BE2C (cell line): ENCODE measurements around the gene TPST2.

Source experiments
- DNase-seq: peaks from one replicate; pipeline ENCODE4 v3.0.0-alpha.2; 2020
- H3K27me3 ChIP-seq: fragments of 250-450 bp; sonication (Bioruptor Pico); 2 replicates; pipeline ENCODE4 v1.5.1; 2020; ENCODE audit warnings: mild to moderate bottlenecking
- H3K36me3 ChIP-seq: fragments of 250-450 bp; sonication (Bioruptor Pico); 2 replicates; pipeline ENCODE4 v1.5.1; 2020; ENCODE audit warnings: mild to moderate bottlenecking
- H3K4me1 ChIP-seq: fragments of 250-450 bp; sonication (Bioruptor Pico); 2 replicates; pipeline ENCODE4 v1.5.1; 2020
- H3K4me3 ChIP-seq: 2 replicates; pipeline ENCODE4 v1.5.1; 2011; ENCODE audit warnings: low read depth, low read length
- H3K9me3 ChIP-seq: fragments of 250-450 bp; sonication (Bioruptor Pico); 2 replicates; pipeline ENCODE4 v1.5.1; 2020
- CTCF ChIP-seq: IDR thresholded peaks from 2 replicates; pipeline ENCODE4 v1.5.1; 2012; ENCODE audit warnings: mild to moderate bottlenecking, low read depth, low read length

The TPST2 gene

GRCh38 chr22:26597480-26597879 is 7.5 kb upstream of the TPST2 start:
- no peaks in the 10 kb centered on the region for H3K36me3 ChIP-seq
- H3K27me3 ChIP-seq = no peaks in the 10 kb centered on the region
- no peaks in the 10 kb centered on the region for H3K9me3 ChIP-seq
- H3K4me1 ChIP-seq = peaks cover 6% of the 10 kb centered on the region; the same call in 1 of the 2 replicates
- TF ChIP-seq CTCF = no peak
- H3K4me3 ChIP-seq = no peak overlapping the region
- no peak for DNase-seq

GRCh38 chr22:26597026-26597425 is 7.1 kb upstream of the TPST2 start:
- no peak for TF ChIP-seq CTCF
- Histone ChIP-seq H3K4me3 (no peak overlapping the region), H3K27me3 (no peaks in the 10 kb centered on the region), H3K9me3 (no peaks in the 10 kb centered on the region), H3K36me3 (no peaks in the 10 kb centered on the region), H3K4me1 (peaks cover 6% of the 10 kb centered on the region; the same call in 1 of the 2 replicates)
- no peak for DNase-seq

GRCh38 chr22:26593763-26594162 is 3.8 kb upstream of the TPST2 start:
- Histone ChIP-seq H3K27me3 (no peaks in the 10 kb centered on the region), H3K4me1 (no peaks in the 10 kb centered on the region), H3K36me3 (no peaks in the 10 kb centered on the region), H3K4me3 (no peak overlapping the region), H3K9me3 (no peaks in the 10 kb centered on the region)
- no peak for TF ChIP-seq CTCF
- DNase-seq = no peak

- Histone ChIP-seq H3K9me3 (no peaks in the 10 kb centered on the region), H3K36me3 (no peaks in the 10 kb centered on the region), H3K4me3 (no peak overlapping the region), H3K27me3 (no peaks in the 10 kb centered on the region), H3K4me1 (no peaks in the 10 kb centered on the region)
- TF ChIP-seq CTCF = no peak
- no peak for DNase-seq
Measured at GRCh38 chr22:26592421-26592891, 2.5 kb upstream of the TPST2 start.

- peak overlapping the region; percentile 83 for H3K4me3 ChIP-seq
- H3K27me3 ChIP-seq = no peaks in the 10 kb centered on the region
- H3K4me1 ChIP-seq = no peaks in the 10 kb centered on the region; the same call in 1 of the 2 replicates
- DNase-seq = no peak
- TF ChIP-seq CTCF = no peak
- H3K9me3 ChIP-seq = no peaks in the 10 kb centered on the region
- no peaks in the 10 kb centered on the region for H3K36me3 ChIP-seq
Measured at GRCh38 chr22:26589367-26589844, 526 bp downstream of the TPST2 start.

- no peaks in the 10 kb centered on the region for H3K9me3 ChIP-seq
- H3K4me3 ChIP-seq = peak overlapping the region; percentile 83
- no peaks in the 10 kb centered on the region for H3K27me3 ChIP-seq
- peak; percentile 47 for DNase-seq
- H3K4me1 ChIP-seq = no peaks in the 10 kb centered on the region; the same call in 1 of the 2 replicates
- H3K36me3 ChIP-seq = no peaks in the 10 kb centered on the region
- TF ChIP-seq CTCF = no peak
Measured at GRCh38 chr22:26588729-26589366, 1.1 kb downstream of the TPST2 start.
